ENCODE measurements around the gene CPXM2. TPM values are rescaled to one million over a fixed set of nuclear protein-coding genes. Genes with fewer than 3 reads are reported as not detected.

Gene CPXM2
- total and polyA plus RNA-seq, 9 of the 15 experiments (the other 6 are each of a cell fraction or from before 2014, with no cell fraction given): not detected

DNA sequence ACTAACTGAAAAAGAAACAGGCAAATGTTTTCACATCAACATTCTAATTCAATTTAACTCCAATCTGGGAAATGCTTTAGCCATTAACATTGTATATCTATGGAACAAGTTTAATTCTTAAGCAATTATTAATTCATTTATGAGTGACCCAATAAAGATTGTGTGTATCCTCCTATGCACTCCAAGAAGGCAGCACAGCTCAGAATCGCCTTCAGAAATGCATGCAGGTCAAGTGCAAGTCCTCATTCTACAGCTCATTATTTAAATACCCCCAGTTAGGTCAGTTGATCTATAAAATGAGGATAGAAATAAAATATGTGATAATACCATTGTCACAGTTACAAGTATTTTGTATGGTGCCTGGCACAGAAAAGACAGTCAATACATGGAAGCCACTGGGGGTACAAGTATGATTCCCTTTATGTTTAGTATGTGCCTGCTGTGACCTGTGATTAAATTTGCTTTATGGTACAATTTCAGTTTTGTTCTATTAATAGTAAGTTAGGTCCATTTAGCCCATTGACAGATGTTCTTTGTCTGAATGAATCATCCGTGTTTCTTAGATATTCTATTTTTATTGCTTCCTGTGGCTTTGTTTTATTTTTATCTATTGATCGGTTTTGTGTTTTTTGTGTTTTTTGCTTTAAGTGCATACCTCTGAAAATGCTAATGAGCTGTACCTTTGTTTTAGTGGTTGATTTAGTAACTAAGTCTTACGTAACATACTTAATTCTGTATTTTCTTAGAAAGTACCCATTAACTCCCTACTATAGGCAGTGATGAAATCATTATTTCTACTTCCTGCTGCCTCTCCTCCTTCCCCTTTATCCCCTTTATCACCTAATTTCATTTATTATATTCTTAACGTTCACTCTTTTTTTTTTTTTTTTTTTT lies 42.8 kb downstream of the CPXM2 start:
- ChIA-PET CTCF (ENCODE audit: low intra/inter-chr PET ratio) (no interaction called here), POLR2A (no interaction called here)
- H3K79me2 ChIP-seq (ENCODE audit: control insufficient read depth, insufficient read depth, low read length): no peaks in the 10 kb centered on the region
- intact Hi-C loops (cut with micrococcal nuclease) (no loop called here), in situ Hi-C loops (cut with MboI) (no loop called here)
- H3K9ac ChIP-seq (ENCODE audit: insufficient read depth in 1 of 2, low read depth in 2 of 2, low read length in 2 of 2): no peak overlapping the region
- H3K9me1 ChIP-seq (ENCODE audit: control insufficient read depth, insufficient read depth, low read length): no peaks in the 10 kb centered on the region
- no peaks in the 10 kb centered on the region for H3K27me3 ChIP-seq (ENCODE audit: control insufficient read depth in 2 of 2, insufficient read depth in 2 of 2, low read length in 2 of 2)
- H3K4me2 ChIP-seq (ENCODE audit: insufficient read depth, low read length): no peak overlapping the region
- H3K27ac ChIP-seq (ENCODE audit: extremely low read depth, low read depth, low read length): no peak overlapping the region
- H3K4me3 ChIP-seq: no peak overlapping the region
- WGBS (ENCODE audit: insufficient coverage, low coverage, missing lambda C conversion rate): 3% methylated on average over 4 of the region's 5 CpGs
- FAIRE-seq (no peak), DNase-seq (ENCODE audit: extremely low read depth in 1 of 4, low spot score in 3 of 4) (no peak), ATAC-seq (no peak)
- no TSS peak for BruUV-seq (replicated peaks)
- H3K36me3 ChIP-seq (ENCODE audit: control insufficient read depth, insufficient read depth, low read length): no peaks in the 10 kb centered on the region
- no peaks in the 10 kb centered on the region for H4K20me1 ChIP-seq (replicated peaks; ENCODE audit: control insufficient read depth, insufficient read depth, low read length)
- no peaks in the 10 kb centered on the region for H3K4me1 ChIP-seq (replicated peaks in 1 of 2; ENCODE audit: control insufficient read depth in 2 of 2, insufficient read depth in 2 of 2, low read length in 2 of 2)
- H3K9me3 ChIP-seq (replicated peaks; ENCODE audit: control insufficient read depth, insufficient read depth, low read depth, low read length): no peaks in the 10 kb centered on the region
- H2AFZ ChIP-seq (ENCODE audit: low read depth, low read length): no peak overlapping the region
- TF ChIP-seq ZBTB43 (CRISPR knock-in tag; IDR thresholded peaks at IDR 0.05): no peak
- no peak for TF ChIP-seq RBBP5 (IDR thresholded peaks at IDR 0.05; ENCODE audit: borderline replicate concordance, insufficient read depth, low read length, poor library complexity, severe bottlenecking)
- no peak for TF ChIP-seq MAFF (IDR thresholded peaks at IDR 0.05; ENCODE audit: low read length)
- TF ChIP-seq U2AF1 (optimal IDR thresholded peaks at IDR 0.05; ENCODE audit: low read depth, low read length): no peak
- no peak for TF ChIP-seq FOSL1 (tag; conservative IDR thresholded peaks at IDR 0.05)
- no peak for TF ChIP-seq XRCC4 (IDR thresholded peaks at IDR 0.05; ENCODE audit: extremely low read depth, insufficient read depth, insufficient read length)
- no peak for TF ChIP-seq HNRNPH1 (optimal IDR thresholded peaks at IDR 0.05; ENCODE audit: low read depth, low read length)
- TF ChIP-seq STAG1 (CRISPR knock-in tag; IDR thresholded peaks at IDR 0.05; ENCODE audit: borderline replicate concordance): no peak
- no peak for TF ChIP-seq NFATC3 (IDR thresholded peaks at IDR 0.05)
- TF ChIP-seq, protein P1, sequence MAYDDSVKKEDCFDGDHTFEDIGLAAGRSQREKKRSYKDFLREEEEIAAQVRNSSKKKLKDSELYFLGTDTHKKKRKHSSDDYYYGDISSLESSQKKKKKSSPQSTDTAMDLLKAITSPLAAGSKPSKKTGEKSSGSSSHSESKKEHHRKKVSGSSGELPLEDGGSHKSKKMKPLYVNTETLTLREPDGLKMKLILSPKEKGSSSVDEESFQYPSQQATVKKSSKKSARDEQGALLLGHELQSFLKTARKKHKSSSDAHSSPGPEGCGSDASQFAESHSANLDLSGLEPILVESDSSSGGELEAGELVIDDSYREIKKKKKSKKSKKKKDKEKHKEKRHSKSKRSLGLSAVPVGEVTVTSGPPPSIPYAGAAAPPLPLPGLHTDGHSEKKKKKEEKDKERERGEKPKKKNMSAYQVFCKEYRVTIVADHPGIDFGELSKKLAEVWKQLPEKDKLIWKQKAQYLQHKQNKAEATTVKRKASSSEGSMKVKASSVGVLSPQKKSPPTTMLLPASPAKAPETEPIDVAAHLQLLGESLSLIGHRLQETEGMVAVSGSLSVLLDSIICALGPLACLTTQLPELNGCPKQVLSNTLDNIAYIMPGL (CRISPR knock-in tag; IDR thresholded peaks at IDR 0.05): no peak
- no peak for TF ChIP-seq CHCHD3 (CRISPR knock-in tag; IDR thresholded peaks at IDR 0.05)
- TF ChIP-seq, protein P2, sequence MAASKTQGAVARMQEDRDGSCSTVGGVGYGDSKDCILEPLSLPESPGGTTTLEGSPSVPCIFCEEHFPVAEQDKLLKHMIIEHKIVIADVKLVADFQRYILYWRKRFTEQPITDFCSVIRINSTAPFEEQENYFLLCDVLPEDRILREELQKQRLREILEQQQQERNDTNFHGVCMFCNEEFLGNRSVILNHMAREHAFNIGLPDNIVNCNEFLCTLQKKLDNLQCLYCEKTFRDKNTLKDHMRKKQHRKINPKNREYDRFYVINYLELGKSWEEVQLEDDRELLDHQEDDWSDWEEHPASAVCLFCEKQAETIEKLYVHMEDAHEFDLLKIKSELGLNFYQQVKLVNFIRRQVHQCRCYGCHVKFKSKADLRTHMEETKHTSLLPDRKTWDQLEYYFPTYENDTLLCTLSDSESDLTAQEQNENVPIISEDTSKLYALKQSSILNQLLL (CRISPR knock-in tag; IDR thresholded peaks at IDR 0.05; ENCODE audit: borderline replicate concordance): no peak
- no peak for TF ChIP-seq RHOXF2B (CRISPR knock-in tag; conservative IDR thresholded peaks at IDR 0.05)
- no peak for TF ChIP-seq TCF15 (CRISPR knock-in tag; IDR thresholded peaks at IDR 0.05)
- no peak for TF ChIP-seq TRIM24 (IDR thresholded peaks at IDR 0.05)
- no peak for TF ChIP-seq PKNOX1 (IDR thresholded peaks at IDR 0.05)
- no peak for TF ChIP-seq ZNF347 (CRISPR knock-in tag; IDR thresholded peaks at IDR 0.05; ENCODE audit: low read depth)

Measured in K562 (cell line).